Lung (tissue), 12 donors: ENCODE measurements around the gene ENKUR. TPM values are rescaled to one million over a fixed set of nuclear protein-coding genes. Genes with fewer than 3 reads are reported as not detected.

Source experiments
- ATAC-seq: fragments of 200-7000 bp; cut with Tn5 transposase; one replicate; pipeline ENCODE4 v1.9.1; 2020; ENCODE audit warnings: moderate number of reproducible peaks; ENCODE audit not compliant: insufficient read depth, low FRiP score
- DNase-seq, 3 donors: peaks; one replicate each; pipeline ENCODE4 v3.0.0-alpha.2; 2013 to 2017
- H3K27ac ChIP-seq, 2 donors: one replicate each; pipeline ENCODE4 v1.5.1; 2013; ENCODE audit warnings: mild to moderate bottlenecking in 2 of 2, moderate library complexity in 2 of 2, control low read depth in 1 of 2, inconsistent platforms in 1 of 2, low read depth in 1 of 2, low read length in 1 of 2
- H3K27me3 ChIP-seq, 3 donors: one replicate each; pipeline ENCODE4 v1.5.1; 2013; ENCODE audit warnings: low read length in 2 of 3; ENCODE audit not compliant: control insufficient read depth in 3 of 3, insufficient read depth in 3 of 3
- H3K36me3 ChIP-seq, 4 donors: one replicate each; pipeline ENCODE4 v1.5.1; 2013; ENCODE audit warnings: low read length in 4 of 4, mild to moderate bottlenecking in 1 of 4, moderate library complexity in 1 of 4; ENCODE audit not compliant: control insufficient read depth in 4 of 4, insufficient read depth in 4 of 4
- H3K4me1 ChIP-seq, 5 donors: one replicate each; pipeline ENCODE4 v1.5.1; 2013; ENCODE audit warnings: low read length in 5 of 5, mild to moderate bottlenecking in 2 of 5, moderate library complexity in 1 of 5; ENCODE audit not compliant: control insufficient read depth in 5 of 5, insufficient read depth in 5 of 5
- H3K4me3 ChIP-seq: one replicate; pipeline ENCODE4 v1.5.1; 2013; ENCODE audit warnings: mild to moderate bottlenecking, control low read depth, moderate library complexity
- H3K9ac ChIP-seq, 2 donors: one replicate each; pipeline ENCODE4 v1.5.1; 2013; ENCODE audit warnings: low read length in 2 of 2, control low read depth in 1 of 2; ENCODE audit not compliant: insufficient read depth in 1 of 2
- H3K9me3 ChIP-seq, 4 donors: one replicate each; pipeline ENCODE4 v1.5.1; 2013; ENCODE audit warnings: low read length in 3 of 4, mild to moderate bottlenecking in 1 of 4, moderate library complexity in 1 of 4; ENCODE audit not compliant: control insufficient read depth in 4 of 4, insufficient read depth in 3 of 4
- CTCF ChIP-seq: IDR thresholded peaks from 2 replicates; pipeline ENCODE4 v1.5.1; 2012; ENCODE audit warnings: mild to moderate bottlenecking; ENCODE audit errors: control extremely low read depth, extremely low read depth
- WGBS, 2 donors: extraction: QIAGEN DNeasy Blood & Tissue Kit; methylation state at CpG; one replicate each; pipeline ENCODE4 v1.1.7; 2013; 5-methylcytosine and 5-hydroxymethylcytosine counted together
- polyA plus RNA-seq, 2 donors: library from polyadenylated mRNA; stranded (reverse); fragments of 200-250 nt; gene quantifications; one replicate each; pipeline ENCODE4 v1.2.1, GENCODE V29; 2013
- total RNA-seq, 2 donors: library from RNA; depleted of rRNA in 1 of 2; stranded (reverse); fragments of >200 nt in 1 of 2; gene quantifications; one replicate each; pipeline ENCODE4 v1.2.1, GENCODE V29; 2014 to 2021
- donor health status: control.
- donor health status: control.
- donor health status: Bipolar disorder and iron deficiency.
- donor health status: healthy.
- donor health status: DM: yes; HTN: yes; CAD: no.

Gene ENKUR
- total and polyA plus RNA-seq, 4 donors, result 9.9 to 17.8 (median 12.8) TPM

DNA sequence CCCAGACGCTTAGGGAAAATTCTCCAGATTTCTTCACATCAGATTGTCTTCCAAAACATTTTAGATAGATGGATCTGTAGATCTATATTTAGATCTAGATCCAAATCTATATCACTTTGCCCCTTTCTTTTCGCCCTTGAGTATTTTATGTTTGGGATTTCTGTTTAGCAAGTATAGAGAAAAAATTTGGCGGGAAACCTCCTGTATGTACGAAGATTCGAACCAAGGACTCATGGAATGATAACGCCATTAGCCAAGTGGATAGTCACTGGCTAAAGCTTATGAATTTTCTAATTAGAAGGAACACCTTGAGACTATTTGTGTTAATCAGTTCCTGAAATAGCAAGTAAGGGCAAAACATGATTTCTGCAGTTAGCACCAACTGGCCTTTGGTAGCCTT, 1.7 kb upstream of the ENKUR start:
- no peak for TF ChIP-seq CTCF
- no peak for ATAC-seq
- no peaks in the 10 kb centered on the region for H3K36me3 ChIP-seq
- no peaks in the 10 kb centered on the region for H3K9me3 ChIP-seq
- H3K4me3 ChIP-seq, result no peak overlapping the region
- H3K27me3 ChIP-seq, result no peaks in the 10 kb centered on the region
- H3K4me1 ChIP-seq, result peaks cover 0 to 12% (median 0%) of the 10 kb centered on the region in 5 donors
- H3K27ac ChIP-seq, result peak overlapping the region in 1 of 2 donors; percentile 76
- WGBS, 2 donors, result 94 to 95% methylated on average over 6 of the region's 6 CpGs
- no peak overlapping the region for H3K9ac ChIP-seq
- peak in 2 of 3 donors; percentile 16 to 23 for DNase-seq

DNA sequence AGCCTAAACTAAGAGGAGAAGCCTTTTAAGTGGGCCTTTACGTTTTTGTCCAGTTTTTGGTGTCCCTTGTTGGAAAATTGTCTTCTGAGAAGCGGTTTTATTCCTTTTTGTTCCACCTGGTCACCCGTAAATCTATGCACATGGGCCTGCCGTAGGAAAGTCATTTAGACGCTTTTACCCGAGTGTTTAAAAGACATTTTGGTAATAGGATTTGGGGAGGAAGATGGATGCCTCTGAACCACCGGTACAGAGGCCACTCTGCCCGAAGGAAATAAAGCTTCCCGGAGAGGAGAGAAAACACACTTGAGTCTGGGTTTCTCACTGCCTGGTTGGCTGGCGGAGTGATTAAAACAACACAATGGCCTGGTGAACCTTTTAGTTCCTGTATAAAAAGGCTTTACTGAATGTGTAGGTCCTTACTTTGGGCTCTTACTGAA, 1.2 kb upstream of the ENKUR start:
- 3% methylated on average over 10 of the region's 10 CpGs for WGBS, 2 donors
- no peaks in the 10 kb centered on the region for H3K36me3 ChIP-seq
- H3K27ac ChIP-seq, result peak overlapping the region; percentile 76 to 95
- peaks cover 0 to 12% (median 0%) of the 10 kb centered on the region in 5 donors for H3K4me1 ChIP-seq
- peak overlapping the region; percentile 16 to 94 for H3K9ac ChIP-seq
- DNase-seq, result no peak
- H3K27me3 ChIP-seq, result no peaks in the 10 kb centered on the region
- H3K4me3 ChIP-seq, result peak overlapping the region; percentile 63
- TF ChIP-seq CTCF, result no peak
- ATAC-seq, result no peak
- H3K9me3 ChIP-seq, result no peaks in the 10 kb centered on the region

DNA sequence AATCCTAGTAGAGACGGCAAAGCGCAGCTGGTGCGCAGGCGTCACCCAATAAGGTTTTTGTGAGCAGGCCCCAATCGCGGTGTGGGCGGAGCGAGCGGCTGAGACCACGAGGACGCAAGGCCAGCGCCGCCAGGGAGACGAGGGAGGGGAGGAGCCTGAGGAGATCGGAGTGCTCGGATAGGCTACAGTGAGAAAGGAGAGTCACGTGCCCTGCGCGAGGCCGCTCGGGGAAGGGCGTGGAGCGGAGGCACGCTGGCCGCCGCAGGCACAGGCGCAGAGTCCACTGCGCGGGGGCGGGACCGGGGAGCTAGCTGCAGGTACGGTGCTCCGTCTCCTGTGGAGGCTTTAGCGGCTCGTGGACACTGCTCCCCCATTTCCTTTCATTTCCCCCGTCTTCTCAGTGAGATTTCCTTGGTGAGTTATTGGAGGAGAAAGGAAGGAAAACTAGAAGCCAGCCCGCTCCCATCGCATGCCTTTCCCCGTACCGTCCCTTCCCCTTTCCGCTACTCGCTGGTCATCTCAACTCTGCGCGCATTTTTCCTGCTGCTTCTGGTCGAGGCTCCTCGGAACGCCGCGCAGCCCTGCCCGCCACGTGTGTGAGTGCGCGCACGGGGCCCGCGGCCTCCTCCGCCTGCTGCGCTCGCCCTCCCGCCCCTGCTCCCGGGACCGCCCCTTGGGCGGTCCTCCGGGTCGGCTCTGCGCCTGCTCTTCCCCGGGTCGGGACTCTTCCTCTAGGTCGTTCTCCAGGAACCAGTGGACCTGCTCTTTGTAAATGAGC, 607 bp upstream of the ENKUR start, which contains the start of gene THNSL1:
Gene THNSL1, plus strand, starts transcription at position 237 of the 778 bp plus-strand sequence. CDS start 6,612 bp downstream, outside the sequence.
- ATAC-seq, result peak; percentile 99
- WGBS, 2 donors, result 0% methylated on average over 69 of the region's 69 CpGs
- peak within 1 kb of the TSS; percentile 28 to 95 for H3K9ac ChIP-seq
- H3K27ac ChIP-seq, result peak within 1 kb of the TSS; percentile 76 to 95
- no peaks in the 10 kb centered on the region for H3K27me3 ChIP-seq
- no peak for TF ChIP-seq CTCF
- peaks cover 0 to 12% (median 0%) of the 10 kb centered on the region in 5 donors for H3K4me1 ChIP-seq
- peak within 1 kb of the TSS; percentile 63 for H3K4me3 ChIP-seq
- peak; percentile 99 for DNase-seq
- no peaks in the 10 kb centered on the region for H3K9me3 ChIP-seq
- no peaks in the 10 kb centered on the region for H3K36me3 ChIP-seq
